SK-N-SH treated with all-trans-retinoic acid at 6 μM for 48 hours (cell line): ENCODE results near the gene RAB11FIP3.
A peak's percentile ranks its signal among the peaks of the same experiment; 100 is the strongest.

Experiments
- ATAC-seq: fragments of 200-7000 bp; cut with Tn5 transposase; 3 replicates; pipeline ENCODE4 v1.9.1; 2020; ENCODE audit warnings: mild to moderate bottlenecking, moderate library complexity
- ARNTL ChIP-seq: fragments of 450-650 bp; formaldehyde crosslinking; IDR thresholded peaks from 2 replicates; pipeline ENCODE4 v1.5.0; 2020; ENCODE audit warnings: low read depth, mild to moderate bottlenecking, moderate library complexity, borderline replicate concordance
- BACH2 ChIP-seq: fragments of 250-450 bp; sonication (Bioruptor Pico); IDR thresholded peaks from 2 replicates; pipeline ENCODE4 v1.9.0; 2021; ENCODE audit warnings: mild to moderate bottlenecking, borderline replicate concordance
- CREB5 ChIP-seq: fragments of 250-450 bp; sonication (Bioruptor Pico); IDR thresholded peaks from 2 replicates; pipeline ENCODE4 v1.5.1; 2020; ENCODE audit warnings: low read depth, mild to moderate bottlenecking, moderate library complexity
- CSDC2 ChIP-seq: fragments of 250-450 bp; sonication (Bioruptor Pico); IDR thresholded peaks from 2 replicates; pipeline ENCODE4 v1.5.0; 2020; ENCODE audit warnings: mild to moderate bottlenecking, moderate library complexity
- CSRNP3 ChIP-seq: fragments of 250-450 bp; sonication (Bioruptor Pico); IDR thresholded peaks from 2 replicates; pipeline ENCODE4 v1.5.1; 2021; ENCODE audit warnings: mild to moderate bottlenecking, moderate library complexity
- ESRRG ChIP-seq: fragments of 250-450 bp; sonication (Bioruptor Pico); IDR thresholded peaks from 2 replicates; pipeline ENCODE4 v1.6.1; 2021; ENCODE audit warnings: mild to moderate bottlenecking
- GLIS3 ChIP-seq: fragments of 250-450 bp; sonication (Bioruptor Pico); IDR thresholded peaks from 2 replicates; pipeline ENCODE4 v1.5.0; 2020; ENCODE audit warnings: mild to moderate bottlenecking, moderate library complexity
- ISL1 ChIP-seq: fragments of 250-450 bp; sonication (Bioruptor Pico); IDR thresholded peaks from 2 replicates; pipeline ENCODE4 v2.1.2; 2022; ENCODE audit warnings: mild to moderate bottlenecking, moderate library complexity
- PATZ1 ChIP-seq: fragments of 250-450 bp; sonication (Bioruptor Pico); IDR thresholded peaks from 2 replicates; pipeline ENCODE4 v1.8.0; 2020; ENCODE audit warnings: mild to moderate bottlenecking, moderate library complexity, borderline replicate concordance
- POU6F1 ChIP-seq: fragments of 250-450 bp; sonication (Bioruptor Pico); IDR thresholded peaks from 2 replicates; pipeline ENCODE4 v1.8.0; 2021; ENCODE audit warnings: low read depth, mild to moderate bottlenecking, moderate library complexity, borderline replicate concordance
- PPARA ChIP-seq: fragments of 250-450 bp; sonication (Bioruptor Pico); IDR thresholded peaks from 2 replicates; pipeline ENCODE4 v1.5.0; 2020; ENCODE audit warnings: mild to moderate bottlenecking, borderline replicate concordance
- RARB ChIP-seq: fragments of 250-450 bp; sonication (Bioruptor Pico); IDR thresholded peaks from 2 replicates; pipeline ENCODE4 v1.8.0; 2021; ENCODE audit warnings: mild to moderate bottlenecking, moderate library complexity
- TCF4 ChIP-seq: fragments of 250-450 bp; sonication (Bioruptor Pico); IDR thresholded peaks from 2 replicates; pipeline ENCODE4 v1.8.0; 2021; ENCODE audit warnings: mild to moderate bottlenecking, moderate library complexity, borderline replicate concordance
- TOX ChIP-seq: fragments of 250-450 bp; sonication (Bioruptor Pico); IDR thresholded peaks from 2 replicates; pipeline ENCODE4 v1.8.0; 2021; ENCODE audit warnings: mild to moderate bottlenecking, moderate library complexity, borderline replicate concordance
- TSHZ2 ChIP-seq: fragments of 250-450 bp; sonication (Bioruptor Pico); IDR thresholded peaks from 2 replicates; pipeline ENCODE4 v1.5.0; 2020; ENCODE audit warnings: mild to moderate bottlenecking, moderate library complexity
- ZC3H10 ChIP-seq: fragments of 250-450 bp; sonication (Bioruptor Pico); IDR thresholded peaks from 2 replicates; pipeline ENCODE4 v1.5.1; 2021; ENCODE audit warnings: mild to moderate bottlenecking, moderate library complexity
- ZFP3 ChIP-seq: fragments of 250-450 bp; sonication (Bioruptor Pico); IDR thresholded peaks from 2 replicates; pipeline ENCODE4 v1.5.0; 2020; ENCODE audit warnings: mild to moderate bottlenecking, moderate library complexity
- ZFP30 ChIP-seq: fragments of 450-650 bp; formaldehyde crosslinking; IDR thresholded peaks from 2 replicates; pipeline ENCODE4 v1.5.0; 2022; ENCODE audit warnings: mild to moderate bottlenecking, moderate library complexity
- ZNF565 ChIP-seq: fragments of 450-650 bp; formaldehyde crosslinking; conservative IDR thresholded peaks from 2 replicates; pipeline ENCODE4 v1.5.0; 2020; ENCODE audit warnings: low read depth, mild to moderate bottlenecking, moderate library complexity
- ZNF70 ChIP-seq: fragments of 450-650 bp; formaldehyde crosslinking; IDR thresholded peaks from 2 replicates; pipeline ENCODE4 v1.5.0; 2020; ENCODE audit warnings: mild to moderate bottlenecking, moderate library complexity
- ZNF8 ChIP-seq: fragments of 450-650 bp; formaldehyde crosslinking; IDR thresholded peaks from 2 replicates; pipeline ENCODE4 v1.5.0; 2020; ENCODE audit warnings: mild to moderate bottlenecking, moderate library complexity

The RAB11FIP3 gene

GRCh38 chr16:534135-534534 lies 108.7 kb downstream of the RAB11FIP3 start:
- ATAC-seq, result no peak
- TF ChIP-seq ZNF565 (CRISPR knock-in tag) (no peak), PATZ1 (CRISPR knock-in tag) (no peak), ARNTL (no peak), GLIS3 (CRISPR knock-in tag) (no peak), TOX (CRISPR knock-in tag) (no peak)

GRCh38 chr16:534856-535445 lies 109.5 kb downstream of the RAB11FIP3 start:
- no peak; the same call in 2 of the 3 replicates for ATAC-seq
- no peak for TF ChIP-seq ZFP30
- TF ChIP-seq ARNTL, result no peak
- no peak for TF ChIP-seq ZC3H10 (CRISPR knock-in tag)
- no peak for TF ChIP-seq ZNF565 (CRISPR knock-in tag)
- TF ChIP-seq GLIS3 (CRISPR knock-in tag), result no peak
- TF ChIP-seq CSDC2 (CRISPR knock-in tag), result no peak
- TF ChIP-seq TCF4 (CRISPR knock-in tag), result no peak
- TF ChIP-seq PPARA (CRISPR knock-in tag), result no peak
- no peak for TF ChIP-seq ZFP3 (CRISPR knock-in tag)
- no peak for TF ChIP-seq POU6F1

- peak; percentile 17; the same call in 2 of the 3 replicates for ATAC-seq
- TF ChIP-seq CREB5 (CRISPR knock-in tag), result no peak
- no peak for TF ChIP-seq TOX (CRISPR knock-in tag)
- TF ChIP-seq ISL1 (CRISPR knock-in tag), result no peak
- TF ChIP-seq ZNF8 (CRISPR knock-in tag), result no peak
- no peak for TF ChIP-seq ARNTL
- no peak for TF ChIP-seq RARB (CRISPR knock-in tag)
- no peak for TF ChIP-seq PATZ1 (CRISPR knock-in tag)
- no peak for TF ChIP-seq CSRNP3 (CRISPR knock-in tag)
- no peak for TF ChIP-seq PPARA (CRISPR knock-in tag)
- no peak for TF ChIP-seq TSHZ2 (CRISPR knock-in tag)
- TF ChIP-seq GLIS3 (CRISPR knock-in tag), result no peak
- no peak for TF ChIP-seq ZC3H10 (CRISPR knock-in tag)
- no peak for TF ChIP-seq TCF4 (CRISPR knock-in tag)
- TF ChIP-seq ESRRG (CRISPR knock-in tag), result no peak
- TF ChIP-seq POU6F1, result no peak
- no peak for TF ChIP-seq ZNF70 (CRISPR knock-in tag)
- TF ChIP-seq CSDC2 (CRISPR knock-in tag), result no peak
- no peak for TF ChIP-seq BACH2 (CRISPR knock-in tag)
Observed at GRCh38 chr16:535446-536405, 110.3 kb downstream of the RAB11FIP3 start.
